Measurements from ENCODE around the gene ABCF3.
"Not testable (repeated sequence)": the region's sequence is repeated elsewhere in the genome, so short reads cannot be mapped to it uniquely, and the experiment has no call there.

ABCF3 gene

GRCh38 chr3:184186184-184186901 lies at the start of gene ABCF3:
ABCF3 (plus strand) TSS chr3:184186199; CDS start chr3:184186208, 9 bp downstream.
- H3K36me3 ChIP-seq (ENCODE audit: control insufficient read depth, insufficient read depth, low read length): peaks cover 46% of the 10 kb centered on the region
- peaks cover 17% of the 10 kb centered on the region for H3K4me1 ChIP-seq (ENCODE audit: control insufficient read depth, insufficient read depth, low read length)
- H3K27ac ChIP-seq (ENCODE audit: low read depth, low read length): peak within 1 kb of the TSS; percentile 77
- peak within 1 kb of the TSS; percentile 94 for H3K9ac ChIP-seq (ENCODE audit: low read length)
- H3K27me3 ChIP-seq (ENCODE audit: control insufficient read depth, insufficient read depth, low read length): no peaks in the 10 kb centered on the region
- peak within 1 kb of the TSS; percentile 97 for H3K4me3 ChIP-seq (ENCODE audit: low read length)

GRCh38 chr3:184140436-184140835 lies 45.6 kb upstream of the ABCF3 start:
- no peak overlapping the region for H3K9ac ChIP-seq (ENCODE audit: low read length)
- peaks cover 6% of the 10 kb centered on the region for H3K4me1 ChIP-seq (ENCODE audit: control insufficient read depth, insufficient read depth, low read length)
- H3K36me3 ChIP-seq (ENCODE audit: control insufficient read depth, insufficient read depth, low read length): peaks cover 44% of the 10 kb centered on the region
- H3K27me3 ChIP-seq (ENCODE audit: control insufficient read depth, insufficient read depth, low read length): no peaks in the 10 kb centered on the region
- H3K27ac ChIP-seq (ENCODE audit: low read depth, low read length): no peak overlapping the region
- H3K4me3 ChIP-seq (ENCODE audit: low read length): no peak overlapping the region

- peaks cover 49% of the 10 kb centered on the region for H3K36me3 ChIP-seq (ENCODE audit: control insufficient read depth, insufficient read depth, low read length)
- H3K27me3 ChIP-seq (ENCODE audit: control insufficient read depth, insufficient read depth, low read length): no peaks in the 10 kb centered on the region
- H3K4me3 ChIP-seq (ENCODE audit: low read length): no peak overlapping the region
- H3K27ac ChIP-seq (ENCODE audit: low read depth, low read length): no peak overlapping the region
- no peaks in the 10 kb centered on the region for H3K4me1 ChIP-seq (ENCODE audit: control insufficient read depth, insufficient read depth, low read length)
- H3K9ac ChIP-seq (ENCODE audit: low read length): no peak overlapping the region
These were observed 43.8 kb upstream of the ABCF3 start for GRCh38 chr3:184142199-184142598.

- H3K27me3 ChIP-seq (ENCODE audit: control insufficient read depth, insufficient read depth, low read length): no peaks in the 10 kb centered on the region
- no peak overlapping the region for H3K9ac ChIP-seq (ENCODE audit: low read length)
- no peak overlapping the region for H3K27ac ChIP-seq (ENCODE audit: low read depth, low read length)
- no peaks in the 10 kb centered on the region for H3K4me1 ChIP-seq (ENCODE audit: control insufficient read depth, insufficient read depth, low read length)
- H3K4me3 ChIP-seq (ENCODE audit: low read length): no peak overlapping the region
- peaks cover 49% of the 10 kb centered on the region for H3K36me3 ChIP-seq (ENCODE audit: control insufficient read depth, insufficient read depth, low read length)
These were observed 42.7 kb upstream of the ABCF3 start for GRCh38 chr3:184143327-184143726.

GRCh38 chr3:184144505-184144904 lies 41.5 kb upstream of the ABCF3 start:
- no peak overlapping the region for H3K9ac ChIP-seq (ENCODE audit: low read length)

GRCh38 chr3:184145111-184145524 lies 40.9 kb upstream of the ABCF3 start:
- Histone ChIP-seq H3K36me3 (ENCODE audit: control insufficient read depth, insufficient read depth, low read length) (peaks cover 48% of the 10 kb centered on the region), H3K27me3 (ENCODE audit: control insufficient read depth, insufficient read depth, low read length) (no peaks in the 10 kb centered on the region), H3K4me3 (ENCODE audit: low read length) (no peak overlapping the region), H3K4me1 (ENCODE audit: control insufficient read depth, insufficient read depth, low read length) (no peaks in the 10 kb centered on the region), H3K9ac (ENCODE audit: low read length) (no peak overlapping the region), H3K27ac (ENCODE audit: low read depth, low read length) (no peak overlapping the region)

More at GRCh38 chr3:184144505-184144904, 41.5 kb upstream of the ABCF3 start:
- Histone ChIP-seq H3K27me3 (ENCODE audit: control insufficient read depth, insufficient read depth, low read length) (no peaks in the 10 kb centered on the region), H3K36me3 (ENCODE audit: control insufficient read depth, insufficient read depth, low read length) (peaks cover 49% of the 10 kb centered on the region), H3K4me1 (ENCODE audit: control insufficient read depth, insufficient read depth, low read length) (no peaks in the 10 kb centered on the region), H3K4me3 (ENCODE audit: low read length) (no peak overlapping the region), H3K27ac (ENCODE audit: low read depth, low read length) (no peak overlapping the region)

GRCh38 chr3:184145751-184146270 lies 40.2 kb upstream of the ABCF3 start:
- no peak overlapping the region for H3K9ac ChIP-seq (ENCODE audit: low read length)
- H3K36me3 ChIP-seq (ENCODE audit: control insufficient read depth, insufficient read depth, low read length): peaks cover 43% of the 10 kb centered on the region
- H3K27ac ChIP-seq (ENCODE audit: low read depth, low read length): no peak overlapping the region
- no peak overlapping the region for H3K4me3 ChIP-seq (ENCODE audit: low read length)
- H3K27me3 ChIP-seq (ENCODE audit: control insufficient read depth, insufficient read depth, low read length): no peaks in the 10 kb centered on the region
- H3K4me1 ChIP-seq (ENCODE audit: control insufficient read depth, insufficient read depth, low read length): no peaks in the 10 kb centered on the region

- Histone ChIP-seq H3K4me1 (ENCODE audit: control insufficient read depth, insufficient read depth, low read length) (no peaks in the 10 kb centered on the region), H3K4me3 (ENCODE audit: low read length) (no peak overlapping the region), H3K9ac (ENCODE audit: low read length) (no peak overlapping the region), H3K36me3 (ENCODE audit: control insufficient read depth, insufficient read depth, low read length) (peaks cover 27% of the 10 kb centered on the region), H3K27ac (ENCODE audit: low read depth, low read length) (no peak overlapping the region), H3K27me3 (ENCODE audit: control insufficient read depth, insufficient read depth, low read length) (no peaks in the 10 kb centered on the region)
These were observed 37.9 kb upstream of the ABCF3 start for GRCh38 chr3:184148076-184148475.

GRCh38 chr3:184149123-184149522 lies 36.9 kb upstream of the ABCF3 start:
- no peaks in the 10 kb centered on the region for H3K4me1 ChIP-seq (ENCODE audit: control insufficient read depth, insufficient read depth, low read length)
- H3K27ac ChIP-seq (ENCODE audit: low read depth, low read length): no peak overlapping the region
- H3K36me3 ChIP-seq (ENCODE audit: control insufficient read depth, insufficient read depth, low read length): peaks cover 16% of the 10 kb centered on the region
- H3K9ac ChIP-seq (ENCODE audit: low read length): no peak overlapping the region
- H3K27me3 ChIP-seq (ENCODE audit: control insufficient read depth, insufficient read depth, low read length): no peaks in the 10 kb centered on the region
- H3K4me3 ChIP-seq (ENCODE audit: low read length): no peak overlapping the region

- not testable (repeated sequence) for H3K27ac ChIP-seq (ENCODE audit: low read depth, low read length); H3K27me3 ChIP-seq (ENCODE audit: control insufficient read depth, insufficient read depth, low read length); H3K36me3 ChIP-seq (ENCODE audit: control insufficient read depth, insufficient read depth, low read length); H3K4me1 ChIP-seq (ENCODE audit: control insufficient read depth, insufficient read depth, low read length); H3K4me3 ChIP-seq (ENCODE audit: low read length); H3K9ac ChIP-seq (ENCODE audit: low read length)
These were observed 36.2 kb upstream of the ABCF3 start for GRCh38 chr3:184149770-184150169.

GRCh38 chr3:184154885-184155643 lies 30.9 kb upstream of the ABCF3 start, which contains the start of gene DVL3:
DVL3 (plus strand) TSS chr3:184155377; CDS start chr3:184155636, 259 bp downstream.
- Histone ChIP-seq H3K9ac (ENCODE audit: low read length) (peak within 1 kb of the TSS; percentile 75), H3K36me3 (ENCODE audit: control insufficient read depth, insufficient read depth, low read length) (no peaks in the 10 kb centered on the region), H3K4me3 (ENCODE audit: low read length) (peak within 1 kb of the TSS; percentile 96), H3K4me1 (ENCODE audit: control insufficient read depth, insufficient read depth, low read length) (peaks cover 14% of the 10 kb centered on the region), H3K27me3 (ENCODE audit: control insufficient read depth, insufficient read depth, low read length) (no peaks in the 10 kb centered on the region), H3K27ac (ENCODE audit: low read depth, low read length) (peak within 1 kb of the TSS; percentile 93)

GRCh38 chr3:184155644-184156521 lies 30.1 kb upstream of the ABCF3 start:
- Histone ChIP-seq H3K27ac (ENCODE audit: low read depth, low read length) (peak overlapping the region; percentile 93), H3K4me3 (ENCODE audit: low read length) (peak overlapping the region; percentile 96), H3K9ac (ENCODE audit: low read length) (peak overlapping the region; percentile 74), H3K27me3 (ENCODE audit: control insufficient read depth, insufficient read depth, low read length) (no peaks in the 10 kb centered on the region), H3K4me1 (ENCODE audit: control insufficient read depth, insufficient read depth, low read length) (peaks cover 21% of the 10 kb centered on the region), H3K36me3 (ENCODE audit: control insufficient read depth, insufficient read depth, low read length) (no peaks in the 10 kb centered on the region)
